DMS53 (cell line): ENCODE measurements around the gene BBS9.
A peak's percentile ranks its signal among the peaks of the same experiment; 100 is the strongest.

Source experiments
- DNase-seq: peaks from one replicate; lab custom pipeline; 2025; lab: John Stamatoyannopoulos, UW

Gene BBS9

GRCh38 chr7:33357846-33358245 lies 228.5 kb downstream of the BBS9 start:
- no peak for DNase-seq

GRCh38 chr7:33369888-33370287 lies 240.5 kb downstream of the BBS9 start:
- no peak for DNase-seq

- no peak for DNase-seq
Measured at GRCh38 chr7:33373195-33373594, 243.8 kb downstream of the BBS9 start.

DNA sequence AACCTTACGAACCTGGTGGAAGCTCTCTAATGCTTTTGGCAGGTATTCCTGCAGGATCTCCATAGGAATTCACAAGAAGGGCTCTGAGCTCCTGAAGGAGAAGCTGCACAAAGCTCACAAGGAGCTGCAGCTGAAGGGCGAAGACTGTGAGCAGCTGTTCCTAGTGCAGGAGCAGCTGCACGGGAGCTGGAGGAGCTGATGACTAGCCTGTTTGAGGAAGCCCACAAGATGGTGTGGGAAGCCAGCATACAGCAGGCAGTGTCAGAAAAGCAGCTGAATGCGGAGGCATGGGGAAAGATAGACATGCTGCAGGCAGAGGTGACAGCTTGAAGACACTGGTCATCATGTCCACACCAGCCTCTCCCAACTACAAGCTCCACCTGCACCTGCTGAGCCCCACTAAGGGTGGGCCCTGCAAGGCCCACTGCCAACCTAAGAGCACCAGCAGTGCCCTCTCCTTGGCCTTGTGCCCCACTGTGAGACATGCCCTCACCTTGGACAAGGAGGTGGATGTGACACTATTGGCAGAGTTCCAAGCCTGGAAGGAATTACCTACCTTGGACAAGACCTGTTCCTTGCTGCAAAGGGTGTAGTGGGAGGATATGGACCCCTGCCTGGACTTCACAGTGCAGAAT lies 250.6 kb downstream of the BBS9 start:
- DNase-seq = peak; percentile 26

GRCh38 chr7:33388332-33388731 lies 259.0 kb downstream of the BBS9 start:
- DNase-seq = no peak

DNA sequence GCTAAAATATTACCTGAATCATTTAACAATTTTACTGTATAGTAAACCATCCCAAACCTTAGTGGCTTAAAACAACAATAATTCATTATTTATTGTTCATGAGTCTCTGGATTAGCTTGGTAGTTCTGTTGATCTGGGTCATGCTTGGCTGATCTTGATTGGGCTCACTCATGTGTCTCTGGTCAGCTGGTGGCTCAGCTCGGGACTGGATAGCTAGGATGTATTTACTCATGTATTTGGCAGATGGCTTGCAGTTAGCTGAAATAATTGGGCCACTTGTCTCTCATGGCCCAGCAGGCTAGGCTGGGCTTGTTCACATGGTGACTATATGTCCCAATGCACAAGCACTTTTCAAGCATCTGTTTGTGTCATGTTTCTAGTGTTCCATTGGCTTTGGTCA lies 262.8 kb downstream of the BBS9 start:
- peak; percentile 99 for DNase-seq

GRCh38 chr7:33393770-33394169 lies 264.4 kb downstream of the BBS9 start:
- DNase-seq = peak; percentile 21

- DNase-seq = peak; percentile 84
Measured at GRCh38 chr7:33395340-33395739, 266.0 kb downstream of the BBS9 start.

GRCh38 chr7:33399528-33400213 lies 270.3 kb downstream of the BBS9 start:
- DNase-seq = no peak

- DNase-seq = no peak
Measured at GRCh38 chr7:33400214-33400538, 270.8 kb downstream of the BBS9 start.

GRCh38 chr7:33410266-33410665 lies 280.9 kb downstream of the BBS9 start:
- no peak for DNase-seq

DNA sequence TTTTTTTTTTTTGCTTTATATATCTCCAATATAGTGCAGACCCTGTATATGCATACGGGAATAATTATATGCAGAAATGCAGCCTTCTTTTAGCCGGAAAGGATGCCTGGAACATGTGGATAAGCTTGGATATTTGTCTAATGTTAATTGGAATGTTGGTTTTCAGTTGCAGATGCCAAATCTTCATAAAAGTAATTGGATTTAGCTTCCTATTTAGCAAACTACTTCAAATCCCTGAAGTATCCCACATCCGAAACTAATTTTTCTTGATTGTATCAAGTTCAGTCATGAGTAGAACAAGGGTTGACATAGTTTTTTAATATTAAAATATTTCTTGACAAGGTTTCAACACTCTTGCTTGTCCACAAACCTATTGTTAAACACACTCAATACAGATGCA lies 281.7 kb downstream of the BBS9 start:
- no peak for DNase-seq

DNA sequence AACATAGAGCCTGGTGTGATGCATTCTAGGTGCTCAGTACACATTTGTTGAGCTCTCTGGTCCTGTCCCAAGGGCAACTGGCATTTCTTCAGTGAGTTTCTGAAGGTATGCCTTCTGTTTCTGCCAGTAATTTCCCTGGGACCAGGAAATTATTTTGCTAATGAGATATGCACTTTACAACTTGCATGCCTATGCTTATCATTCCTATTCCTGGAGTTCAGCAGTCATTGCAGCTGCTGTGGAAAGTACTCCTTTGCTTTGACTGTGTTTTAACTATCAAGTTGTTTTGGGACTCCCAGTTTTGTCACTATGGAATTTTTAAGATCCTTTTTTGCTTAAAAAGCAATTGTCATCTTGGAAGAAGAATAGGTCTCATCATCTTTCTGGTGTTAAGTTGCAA lies 283.0 kb downstream of the BBS9 start:
- DNase-seq = no peak

DNA sequence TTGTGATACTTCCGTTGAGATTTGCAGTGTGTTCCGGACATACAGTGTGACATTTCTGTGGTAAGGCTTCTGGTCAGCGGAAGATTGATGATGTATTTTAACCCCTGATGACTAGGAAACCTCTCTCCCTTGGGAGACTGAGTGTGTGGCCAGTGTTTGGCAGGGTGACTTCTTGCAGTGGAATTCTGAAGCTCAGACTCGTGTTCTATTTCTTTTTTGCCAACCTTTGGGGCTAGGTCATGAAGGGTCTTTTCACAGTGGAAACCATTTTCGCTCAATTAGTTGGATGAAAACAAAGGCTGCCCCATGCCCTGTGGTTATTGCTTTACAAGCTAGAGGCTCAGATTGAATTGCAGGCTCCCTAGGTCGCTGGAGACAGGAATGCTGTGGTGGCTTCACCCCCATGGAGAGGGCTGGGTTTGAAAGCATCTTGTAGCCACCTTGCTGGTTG lies 288.9 kb downstream of the BBS9 start:
- no peak for DNase-seq

- DNase-seq = no peak
Measured at GRCh38 chr7:33420311-33420940, 291.1 kb downstream of the BBS9 start.

GRCh38 chr7:33421429-33421828 lies 292.1 kb downstream of the BBS9 start:
- no peak for DNase-seq

DNA sequence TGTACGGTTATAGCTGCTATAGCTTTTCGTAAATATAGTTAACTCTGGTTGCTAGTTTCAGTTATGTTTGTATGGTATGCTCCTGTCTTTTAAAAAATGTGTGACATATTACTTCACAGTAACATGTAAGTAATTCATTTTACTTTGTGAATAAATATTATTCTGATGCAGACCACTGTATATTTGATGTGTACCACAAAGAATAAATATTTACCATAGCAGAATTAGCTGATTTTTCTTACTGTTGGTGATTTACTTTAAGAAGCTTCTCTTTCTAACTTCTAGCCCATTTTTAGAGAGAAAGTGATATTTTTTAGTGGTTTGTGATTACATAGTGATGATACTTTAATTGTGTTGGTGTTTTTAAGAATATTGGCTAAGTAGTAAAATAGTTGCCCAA lies 292.8 kb downstream of the BBS9 start:
- no peak for DNase-seq

DNA sequence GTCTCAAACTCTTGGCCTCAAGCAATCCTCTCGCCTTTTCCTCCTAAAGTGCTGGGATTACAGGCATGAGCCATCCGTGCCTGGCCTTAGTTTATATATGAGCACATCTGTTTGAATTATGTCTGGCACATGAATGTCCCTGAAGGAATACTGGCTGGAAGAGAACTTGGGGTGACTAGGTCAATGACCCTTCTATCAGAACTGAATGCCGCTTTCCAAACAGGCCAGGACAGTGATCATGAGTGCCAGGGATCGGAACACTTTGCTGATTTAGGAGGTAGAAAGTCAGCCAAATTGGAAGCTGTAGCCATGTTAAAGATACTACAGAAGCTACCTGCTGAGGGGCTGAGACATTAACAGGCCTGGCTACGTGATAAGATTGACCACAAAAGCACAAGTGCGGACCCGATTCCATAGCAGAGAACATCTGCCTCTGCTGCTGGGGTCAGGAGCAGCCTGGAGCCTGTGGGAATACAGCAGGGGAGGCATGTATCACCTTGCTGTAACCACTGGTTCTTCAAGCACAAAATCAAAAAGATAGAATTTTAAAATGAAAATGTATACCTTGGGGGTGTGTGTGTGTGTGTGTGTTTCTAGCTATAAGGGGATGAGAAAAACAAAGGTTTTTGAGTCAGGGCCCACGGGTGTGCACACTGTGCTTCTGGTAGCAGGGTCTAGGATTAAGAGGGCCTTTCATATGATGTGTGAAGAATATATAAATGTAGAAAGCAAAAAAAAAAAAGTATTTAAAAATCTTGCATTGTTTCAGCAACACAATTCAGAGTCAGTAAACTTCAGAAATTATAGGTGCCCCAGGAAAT lies 293.7 kb downstream of the BBS9 start:
- no peak for DNase-seq

DNA sequence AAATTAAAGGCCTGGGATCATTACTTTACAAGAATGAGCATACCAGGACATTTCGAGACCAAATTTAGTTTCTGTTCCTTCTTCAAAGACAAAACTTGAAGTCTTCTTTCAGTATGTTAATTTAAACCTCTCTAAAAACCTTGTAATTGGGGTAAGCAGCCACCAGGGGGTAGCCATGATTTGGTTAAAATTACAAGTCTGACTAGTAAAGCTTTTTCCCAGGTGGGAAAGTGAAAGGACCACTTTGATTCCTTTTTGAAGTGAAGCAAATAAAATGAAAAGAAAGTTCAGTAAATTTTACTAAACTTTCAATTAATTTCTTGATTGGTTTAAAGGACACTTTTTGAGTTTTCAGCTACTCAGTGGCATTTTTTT lies 294.3 kb downstream of the BBS9 start:
- DNase-seq = peak; percentile 77

- DNase-seq = no peak
Measured at GRCh38 chr7:33425395-33425794, 296.0 kb downstream of the BBS9 start.

GRCh38 chr7:33425929-33426678 lies 296.7 kb downstream of the BBS9 start:
- no peak for DNase-seq

- no peak for DNase-seq
Measured at GRCh38 chr7:33428415-33428814, 299.1 kb downstream of the BBS9 start.
